Suprapubic skin (tissue), 4 donors: ENCODE data around the gene TNRC6B.

Experiments
- CTCF ChIP-seq, 2 donors: fragments of 200-600 bp in 1 of 2; fragments of 450-650 bp in 1 of 2; sonication (generic) in 1 of 2; IDR thresholded peaks; one replicate each; pipeline ENCODE4 v1.5.1; 2016 to 2019; ENCODE audit warnings: antibody characterized with exemption in 2 of 2, mild to moderate bottlenecking in 1 of 2, moderate library complexity in 1 of 2
- EP300 ChIP-seq: sonication (generic); formaldehyde crosslinking; IDR thresholded peaks from one replicate; pipeline ENCODE4 v1.6.1; 2017; ENCODE audit warnings: antibody characterized with exemption
- POLR2A ChIP-seq, 2 donors: fragments of 450-650 bp; IDR thresholded peaks; one replicate each; pipeline ENCODE4 v1.6.1; 2017; ENCODE audit warnings: antibody characterized with exemption in 2 of 2, mild to moderate bottlenecking in 2 of 2, moderate library complexity in 2 of 2
- POLR2AphosphoS5 ChIP-seq, 3 donors: sonication (generic); formaldehyde crosslinking; IDR thresholded peaks; one replicate each; pipeline ENCODE4 v1.6.1; 2017; ENCODE audit warnings: antibody characterized with exemption in 3 of 3

DNA sequence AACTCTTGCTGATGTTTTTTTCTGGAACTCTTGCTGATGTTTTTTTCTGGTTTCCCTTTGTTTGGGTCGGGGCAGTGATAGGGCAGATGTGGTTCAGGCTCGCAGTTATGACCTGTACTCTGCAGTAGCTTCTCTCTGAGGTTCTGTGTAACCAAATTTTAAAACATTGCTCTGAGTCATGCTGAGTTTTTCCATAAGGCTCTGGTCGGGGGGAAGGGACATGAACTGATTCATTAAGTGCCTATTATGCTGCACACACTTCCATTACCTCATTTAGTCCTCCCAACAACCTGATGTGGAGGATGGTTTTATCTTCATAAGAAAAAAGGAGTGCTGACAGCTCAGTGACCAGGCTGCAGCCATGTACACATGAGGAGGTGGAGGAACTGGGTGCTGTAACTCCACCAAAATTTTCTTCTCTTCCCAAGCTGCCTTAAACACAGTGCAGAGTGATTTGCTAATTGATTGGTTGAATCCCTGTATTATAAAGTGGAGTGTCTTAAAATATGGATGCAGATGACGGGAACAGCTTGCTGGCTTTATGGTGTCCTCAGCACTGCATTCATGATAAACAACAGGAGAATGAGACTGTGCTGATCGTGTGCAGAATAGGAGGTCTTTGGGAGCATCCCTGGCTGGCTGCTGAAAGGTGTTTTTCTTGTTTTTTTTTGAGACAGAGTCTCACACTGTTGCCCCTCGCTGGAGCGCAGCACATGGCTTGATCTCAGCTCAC lies 19.1 kb downstream of the TNRC6B start:
- TF ChIP-seq CTCF (IDR thresholded peaks at IDR 0.05) (no peak), EP300 (no peak), POLR2A (IDR thresholded peaks at IDR 0.05) (no peak), POLR2AphosphoS5 (IDR thresholded peaks at IDR 0.05) (no peak)
